NCI-H1417 (cell line): ENCODE results near the gene HPS6.
A peak's percentile ranks its signal among the peaks of the same experiment; 100 is the strongest.

Source experiments
- DNase-seq, 3 experiments: peaks; one replicate each; lab custom pipeline; 2025; lab: John Stamatoyannopoulos, UW

The HPS6 gene

GRCh38 chr10:102068216-102068615, 3.1 kb downstream of the HPS6 start:
- DNase-seq = peak in 2 of 3 experiments; percentile 16 to 17

GRCh38 chr10:102069071-102069470, 3.9 kb downstream of the HPS6 start:
- DNase-seq = no peak

- DNase-seq = peak; percentile 43 to 78 (median 64)
Observed at GRCh38 chr10:102072673-102073527, 7.8 kb downstream of the HPS6 start.

- no peak for DNase-seq
Observed at GRCh38 chr10:102083541-102083940, 18.4 kb downstream of the HPS6 start.

- no peak for DNase-seq
Observed at GRCh38 chr10:102085336-102085735, 20.2 kb downstream of the HPS6 start.

- DNase-seq = no peak
Observed at GRCh38 chr10:102086196-102086595, 21.0 kb downstream of the HPS6 start.

- DNase-seq = no peak
Observed at GRCh38 chr10:102090772-102091171, 25.6 kb downstream of the HPS6 start.

GRCh38 chr10:102096449-102096848, 31.3 kb downstream of the HPS6 start:
- no peak for DNase-seq

- no peak for DNase-seq
Observed at GRCh38 chr10:102101152-102101551, 36.0 kb downstream of the HPS6 start.

GRCh38 chr10:102102421-102102820, 37.3 kb downstream of the HPS6 start:
- no peak for DNase-seq

GRCh38 chr10:102106998-102107397, 41.8 kb downstream of the HPS6 start:
- DNase-seq = no peak

GRCh38 chr10:102109166-102110116, 44.3 kb downstream of the HPS6 start:
- DNase-seq = no peak

- no peak for DNase-seq
Observed at GRCh38 chr10:102111276-102111675, 46.1 kb downstream of the HPS6 start.

- no peak for DNase-seq
Observed at GRCh38 chr10:102112210-102112817, 47.2 kb downstream of the HPS6 start.

GRCh38 chr10:102113261-102113955, 48.3 kb downstream of the HPS6 start:
- no peak for DNase-seq

GRCh38 chr10:102113956-102114857, 49.1 kb downstream of the HPS6 start:
- peak in 1 of 3 experiments; percentile 38 for DNase-seq

- peak; percentile 71 to 88 (median 79) for DNase-seq
Observed at GRCh38 chr10:102114861-102115618, 49.9 kb downstream of the HPS6 start.

GRCh38 chr10:102115775-102116174, 50.6 kb downstream of the HPS6 start:
- no peak for DNase-seq

GRCh38 chr10:102116656-102117055, 51.5 kb downstream of the HPS6 start:
- no peak for DNase-seq
